K562 (cell line): ENCODE data around the gene FAM228A. TPM values are rescaled to one million over a fixed set of nuclear protein-coding genes. Genes with fewer than 3 reads are reported as not detected.

Experiments
- ATAC-seq: fragments of 200-7000 bp; cut with Tn5 transposase; 3 replicates; pipeline ENCODE4 v1.9.1; 2020; ENCODE audit warnings: moderate library complexity
- BruUV-seq: library from RNA; stranded (reverse); fragments of 400-500 nt; replicated peaks from 2 replicates; lab custom pipeline; 2021; lab: Mats Ljungman, UMichigan
- CTCF ChIA-PET: fragments of 300-600 bp; formaldehyde crosslinking; extraction: SDS; loops from one replicate; lab custom pipeline; 2021; ENCODE audit warnings: low intra/inter-chr PET ratio; lab: Yijun Ruan, JAX
- POLR2A ChIA-PET: fragments of 300-600, 350-650 bp; sonication (Branson Sonifier 250); formaldehyde crosslinking; extraction: SDS; loops from one replicate; lab custom pipeline; 2021; ENCODE audit warnings: antibody characterized with exemption, inconsistent platforms; lab: Yijun Ruan, JAX
- DNase-seq, 4 experiments: peaks; one replicate each; pipeline versions ENCODE4 v3.0.0 to v3.0.0-alpha.2; 2011 to 2018; ENCODE audit warnings: low spot score in 3 of 4, mixed read lengths in 3 of 4; ENCODE audit errors: extremely low read depth in 1 of 4
- FAIRE-seq: peaks from 2 replicates; lab custom pipeline; 2011; peaks lifted over from hg19 to GRCh38; lab: Jason Lieb, UNC
- H2AFZ ChIP-seq: 2 replicates; pipeline ENCODE4 v1.6.0; 2011; ENCODE audit warnings: low read depth, low read length, control low read depth, inconsistent platforms
- H3K27ac ChIP-seq: fragments of 200-600 bp; 3 replicates; pipeline ENCODE4 v1.8.0; 2011; ENCODE audit warnings: low read depth, mild to moderate bottlenecking, control low read depth, inconsistent platforms, low read length, moderate library complexity, mixed read lengths; ENCODE audit errors: extremely low read depth
- H3K27me3 ChIP-seq, 2 experiments: fragments of 300-600 bp in 1 of 2; 2 replicates in 1 of 2; 3 replicates in 1 of 2; pipeline versions ENCODE4 v1.6.0 to v1.8.0; 2011; ENCODE audit warnings: inconsistent platforms in 2 of 2, low read length in 2 of 2, mild to moderate bottlenecking in 1 of 2, mixed read lengths in 1 of 2, moderate library complexity in 1 of 2; ENCODE audit not compliant: control insufficient read depth in 2 of 2, insufficient read depth in 2 of 2
- H3K36me3 ChIP-seq: fragments of 300-600 bp; 3 replicates; pipeline ENCODE4 v1.8.0; 2011; ENCODE audit warnings: mild to moderate bottlenecking, low read length, inconsistent platforms; ENCODE audit not compliant: control insufficient read depth, insufficient read depth
- H3K4me1 ChIP-seq, 2 experiments: fragments of 200-600 bp in 1 of 2; replicated peaks in 1 of 2; 2 replicates in 1 of 2; 3 replicates in 1 of 2; pipeline versions ENCODE4 v1.5.1 to v1.8.0; 2011; ENCODE audit warnings: inconsistent platforms in 2 of 2, low read length in 2 of 2, mild to moderate bottlenecking in 1 of 2, mixed read lengths in 1 of 2, moderate library complexity in 1 of 2; ENCODE audit not compliant: control insufficient read depth in 2 of 2, insufficient read depth in 2 of 2
- H3K4me2 ChIP-seq: 2 replicates; pipeline ENCODE4 v1.6.1; 2011; ENCODE audit warnings: low read length, control low read depth, inconsistent platforms, mixed read lengths; ENCODE audit not compliant: insufficient read depth
- H3K4me3 ChIP-seq: fragments of 200-600 bp; sonication (generic), shearing (Covaris generic); 2 replicates; pipeline ENCODE4 v1.5.1; 2016; ENCODE audit warnings: control low read depth, inconsistent platforms
- H3K79me2 ChIP-seq: fragments of 200-600 bp; 3 replicates; pipeline ENCODE4 v1.8.0; 2011; ENCODE audit warnings: low read length, inconsistent platforms; ENCODE audit not compliant: control insufficient read depth, insufficient read depth
- H3K9ac ChIP-seq, 2 experiments: 2 replicates each; pipeline versions ENCODE4 v1.6.0 to v1.6.1; 2011; ENCODE audit warnings: low read depth in 2 of 2, low read length in 2 of 2, control low read depth in 1 of 2, inconsistent platforms in 1 of 2, mild to moderate bottlenecking in 1 of 2, mixed read lengths in 1 of 2; ENCODE audit not compliant: insufficient read depth in 1 of 2
- H3K9me1 ChIP-seq: one replicate; pipeline ENCODE4 v1.6.0; 2011; ENCODE audit warnings: inconsistent platforms, mild to moderate bottlenecking, low read length, moderate library complexity; ENCODE audit not compliant: control insufficient read depth, insufficient read depth
- H3K9me3 ChIP-seq: replicated peaks from 2 replicates; pipeline ENCODE4 v1.5.1; 2011; ENCODE audit warnings: low read depth, low read length, inconsistent platforms; ENCODE audit not compliant: control insufficient read depth, insufficient read depth
- H4K20me1 ChIP-seq: replicated peaks from 2 replicates; pipeline ENCODE4 v1.6.1; 2011; ENCODE audit warnings: low read length, inconsistent platforms, mixed read lengths; ENCODE audit not compliant: control insufficient read depth, insufficient read depth
- BDP1 ChIP-seq: IDR thresholded peaks from 3 replicates; pipeline ENCODE4 v1.6.1; 2011; ENCODE audit not compliant: insufficient read length, insufficient read depth
- HDAC3 ChIP-seq: fragments of 450-650 bp; IDR thresholded peaks from 2 replicates; pipeline ENCODE4 v1.6.1; 2018; ENCODE audit warnings: borderline replicate concordance, mild to moderate bottlenecking, moderate library complexity; ENCODE audit not compliant: partially characterized antibody
- HLTF ChIP-seq: fragments of 450-650 bp; IDR thresholded peaks from 2 replicates; pipeline ENCODE4 v1.6.1; 2016
- NCOA1 ChIP-seq: fragments of 450-650 bp; IDR thresholded peaks from 2 replicates; pipeline ENCODE4 v1.6.1; 2016; ENCODE audit warnings: low read depth
- PRPF4 ChIP-seq: fragments of 200-400 bp; formaldehyde crosslinking; IDR thresholded peaks from one replicate; pipeline ENCODE4 v1.6.1; 2017; ENCODE audit warnings: low read length, low read depth, mild to moderate bottlenecking; ENCODE audit not compliant: insufficient read depth, poor library complexity, severe bottlenecking
- TARDBP ChIP-seq: fragments of 450-650 bp; IDR thresholded peaks from 2 replicates; pipeline ENCODE4 v1.6.1; 2016
- WHSC1 ChIP-seq: IDR thresholded peaks from one replicate; pipeline ENCODE4 v1.6.1; 2012; ENCODE audit warnings: low read length, control low read depth, inconsistent platforms
- ZBTB40 ChIP-seq, 2 experiments: fragments of 450-650 bp in 1 of 2; sonication (generic) in 1 of 2; formaldehyde crosslinking in 1 of 2; IDR thresholded peaks; 2 replicates each; pipeline versions ENCODE4 v1.7.1 to v1.9.0; 2016 to 2022; ENCODE audit warnings: inconsistent platforms in 1 of 2, mild to moderate bottlenecking in 1 of 2, missing genetic modification reagents in 1 of 2
- WGBS: fragments of 100-300 bp; shearing (Covaris generic); methylation state at CpG from one replicate; pipeline ENCODE4 v1.1.6; 2016; ENCODE audit warnings: low coverage, mixed read lengths; ENCODE audit not compliant: insufficient coverage; ENCODE audit errors: missing lambda C conversion rate; 5-methylcytosine and 5-hydroxymethylcytosine counted together
- in situ Hi-C: fragments of 300-500 bp; cut with MboI; formaldehyde crosslinking; loops from 4 replicates; pipeline ENCODE4 v1.15.0; 2018; ENCODE audit warnings: inconsistent platforms, mixed read lengths
- intact Hi-C: fragments of 100-400 bp; cut with micrococcal nuclease; formaldehyde crosslinking; loops from 2 replicates; pipeline ENCODE4 v1.14.2; 2022
- polyA plus RNA-seq, 8 experiments: library from polyadenylated mRNA; depleted of rRNA in 4 of 8; stranded (reverse) in 5 of 8; unstranded in 3 of 8; fragments of >200 nt; fragmentation: Nextera tagmentation in 2 of 8; fragmentation: Illumina TruSeq in 1 of 8; extraction: Ambion mirVana in 2 of 8; extraction: Trizol in 1 of 8; gene quantifications; 2 replicates each; pipeline versions ENCODE4 v1.2.1 to v1.2.3, GENCODE V29; 2011 to 2014; ENCODE audit warnings: inconsistent platforms in 1 of 8, missing spikeins in 1 of 8
- total RNA-seq, 7 experiments: library from RNA; depleted of rRNA in 6 of 7; stranded (reverse); fragments of >200 nt in 6 of 7; fragmentation: Illumina TruSeq in 2 of 7; extraction: Trizol in 2 of 7; gene quantifications; 2 replicates each; pipeline versions ENCODE4 v1.2.1 to v1.2.3, GENCODE V29; 2011 to 2021; ENCODE audit warnings: low replicate concordance in 1 of 7

FAM228A gene
- total and polyA plus RNA-seq, 9 of the 15 experiments (the other 6 are each of a cell fraction or from before 2014, with no cell fraction given), result not detected

GRCh38 chr2:24211408-24211807 lies 36.6 kb downstream of the FAM228A start:
- Histone ChIP-seq H3K79me2 (no peaks in the 10 kb centered on the region), H3K27me3 (no peaks in the 10 kb centered on the region), H3K36me3 (no peaks in the 10 kb centered on the region)
- in situ Hi-C loops, result no loop called here
- CTCF ChIA-PET, result interaction anchor here (0.7 kb wide), 1 partner anchor 42 kb away, joined by 3 read pairs; no protein-coding TSS in a partner anchor
- DNase-seq (no peak), ATAC-seq (no peak)
- TF ChIP-seq TARDBP (no peak), WHSC1 (no peak), BDP1 (no peak), NCOA1 (no peak), PRPF4 (no peak)
- TF ChIP-seq, all 486 proteins: peak for 0
- 59% methylated on average over 7 of the region's 7 CpGs for WGBS
- H4K20me1 ChIP-seq, result no peaks in the 10 kb centered on the region
- FAIRE-seq, result no peak
- no peak overlapping the region for H3K27ac ChIP-seq
- H3K4me1 ChIP-seq, result peaks cover 0 to 3% of the 10 kb centered on the region in 2 experiments; a peak in 1 of 5 replicates
- no peak overlapping the region for H2AFZ ChIP-seq
- H3K4me3 ChIP-seq, result no peak overlapping the region
- no peaks in the 10 kb centered on the region for H3K9me1 ChIP-seq
- H3K9ac ChIP-seq, result no peak overlapping the region
- no peak overlapping the region for H3K4me2 ChIP-seq
- POLR2A ChIA-PET, result no interaction called here
- no TSS peak for BruUV-seq
- no peaks in the 10 kb centered on the region for H3K9me3 ChIP-seq
- intact Hi-C loops, result no loop called here

GRCh38 chr2:24214880-24215279 lies 40.0 kb downstream of the FAM228A start:
- H3K9me1 ChIP-seq, result no peaks in the 10 kb centered on the region
- H3K27me3 ChIP-seq, result no peaks in the 10 kb centered on the region
- no TSS peak for BruUV-seq
- 69% methylated on average over 3 of the region's 3 CpGs for WGBS
- H2AFZ ChIP-seq, result no peak overlapping the region
- H3K36me3 ChIP-seq, result no peaks in the 10 kb centered on the region
- H3K4me3 ChIP-seq, result no peak overlapping the region
- H3K4me2 ChIP-seq, result no peak overlapping the region
- ATAC-seq, result no peak
- in situ Hi-C loops, result no loop called here
- intact Hi-C loops, result no loop called here
- H3K9me3 ChIP-seq, result no peaks in the 10 kb centered on the region
- H4K20me1 ChIP-seq, result no peaks in the 10 kb centered on the region
- H3K9ac ChIP-seq, result no peak overlapping the region
- H3K4me1 ChIP-seq, result no peaks in the 10 kb centered on the region
- ChIA-PET CTCF (no interaction called here), POLR2A (no interaction called here)
- DNase-seq, result no peak
- no peak overlapping the region for H3K27ac ChIP-seq
- FAIRE-seq, result no peak
- no peaks in the 10 kb centered on the region for H3K79me2 ChIP-seq
- TF ChIP-seq ZBTB40 (IDR thresholded peaks at IDR 0.05) (no peak), ZBTB40 (CRISPR knock-in tag; IDR thresholded peaks at IDR 0.05) (no peak), HLTF (no peak), HDAC3 (no peak)
